PFSK-1 (cell line): ENCODE data around the gene TNFRSF19.

Experiments
- FOXP2 ChIP-seq: optimal IDR thresholded peaks from 2 replicates; pipeline ENCODE3; 2011; ENCODE audit warnings: borderline replicate concordance, control low read depth, inconsistent platforms; ENCODE audit not compliant: insufficient read depth; ENCODE audit errors: extremely low read length, extremely low read depth
- POLR2AphosphoS5 ChIP-seq: IDR thresholded peaks from 2 replicates; pipeline ENCODE4 v1.6.1; 2012; ENCODE audit warnings: low read depth, mild to moderate bottlenecking, control low read depth, low read length, moderate library complexity
- REST ChIP-seq, 2 experiments: IDR thresholded peaks; 2 replicates each; pipeline versions ENCODE4 v1.6.1 to v1.8.0; 2011 to 2012; ENCODE audit warnings: low read depth in 2 of 2, low read length in 2 of 2, control low read depth in 1 of 2, inconsistent platforms in 1 of 2, mild to moderate bottlenecking in 1 of 2, moderate library complexity in 1 of 2; ENCODE audit not compliant: insufficient read depth in 1 of 2
- SIN3A ChIP-seq: IDR thresholded peaks from 2 replicates; pipeline ENCODE4 v1.6.1; 2012; ENCODE audit warnings: mild to moderate bottlenecking, low read length, moderate library complexity, borderline replicate concordance; ENCODE audit not compliant: insufficient read depth
- TAF1 ChIP-seq: IDR thresholded peaks from 2 replicates; pipeline ENCODE4 v1.6.1; 2012; ENCODE audit warnings: low read length, control low read depth, borderline replicate concordance; ENCODE audit not compliant: insufficient read depth

TNFRSF19 gene

GRCh38 chr13:23632048-23632582 is 61.9 kb downstream of the TNFRSF19 start:
- TF ChIP-seq FOXP2 (no peak), SIN3A (no peak)

GRCh38 chr13:23632741-23633140 is 62.5 kb downstream of the TNFRSF19 start:
- no peak for TF ChIP-seq TAF1
- TF ChIP-seq REST (IDR thresholded peaks at IDR 0.05; ENCODE audit: insufficient read depth in 1 of 2, low read depth in 2 of 2, low read length in 2 of 2): no peak
- no peak for TF ChIP-seq POLR2AphosphoS5

GRCh38 chr13:23634897-23635296 is 64.7 kb downstream of the TNFRSF19 start:
- TF ChIP-seq SIN3A (no peak), TAF1 (no peak), POLR2AphosphoS5 (no peak), FOXP2 (no peak), REST (IDR thresholded peaks at IDR 0.05; ENCODE audit: insufficient read depth in 1 of 2, low read depth in 2 of 2, low read length in 2 of 2) (no peak)

GRCh38 chr13:23636360-23636759 is 66.1 kb downstream of the TNFRSF19 start:
- no peak for TF ChIP-seq SIN3A
- TF ChIP-seq POLR2AphosphoS5: no peak
- TF ChIP-seq REST (IDR thresholded peaks at IDR 0.05; ENCODE audit: insufficient read depth in 1 of 2, low read depth in 2 of 2, low read length in 2 of 2): no peak
- no peak for TF ChIP-seq FOXP2
- TF ChIP-seq TAF1: no peak

- TF ChIP-seq POLR2AphosphoS5 (no peak), SIN3A (no peak), TAF1 (no peak), REST (IDR thresholded peaks at IDR 0.05; ENCODE audit: insufficient read depth in 1 of 2, low read depth in 2 of 2, low read length in 2 of 2) (no peak), FOXP2 (no peak)
These were observed 67.6 kb downstream of the TNFRSF19 start for GRCh38 chr13:23637829-23638228.

- TF ChIP-seq REST (IDR thresholded peaks at IDR 0.05; ENCODE audit: insufficient read depth in 1 of 2, low read depth in 2 of 2, low read length in 2 of 2) (no peak), TAF1 (no peak), SIN3A (no peak), FOXP2 (no peak), POLR2AphosphoS5 (no peak)
These were observed 69.5 kb downstream of the TNFRSF19 start for GRCh38 chr13:23639674-23640073.
